Left ventricle myocardium superior (tissue), 1 donor: ENCODE measurements around the gene USP4. TPM values are rescaled to one million over a fixed set of nuclear protein-coding genes. Genes with fewer than 3 reads are reported as not detected.

ENCODE experiments used
- ATAC-seq: fragments of 200-7000 bp; cut with Tn5 transposase; one replicate; pipeline ENCODE4 v1.9.1; 2020; ENCODE audit warnings: mild to moderate bottlenecking, moderate library complexity
- DNase-seq: peaks from one replicate; pipeline ENCODE4 v3.0.0-alpha.2; 2020
- intact Hi-C: fragments of 100-400 bp; cut with micrococcal nuclease; formaldehyde crosslinking; loops from one replicate; pipeline ENCODE4 v1.11.0; 2022
- total RNA-seq: library from RNA; stranded (reverse); fragmentation: NEBNext Ultra II Directional; extraction: Animal tissue kit (Norgen Biotek cat#: 25700); gene quantifications from one replicate; pipeline ENCODE4 v1.2.1, GENCODE V29; 2021
- donor health status: DM: no; HTN: yes; CAD: no; lungs with severe emphysema.

Gene USP4
- total RNA-seq, 1 donor from 2014 or later: 37.3 TPM

GRCh38 chr3:49310677-49311076, 29.2 kb downstream of the USP4 start:
- intact Hi-C loops: no loop called here
- DNase-seq (no peak), ATAC-seq (no peak)

GRCh38 chr3:49305608-49306007, 34.2 kb downstream of the USP4 start:
- DNase-seq: no peak
- intact Hi-C loops: no loop called here
- ATAC-seq: no peak

GRCh38 chr3:49302613-49303012, 37.2 kb downstream of the USP4 start:
- DNase-seq (no peak), ATAC-seq (no peak)
- intact Hi-C loops: no loop called here

- intact Hi-C loops: no loop called here
- ATAC-seq: no peak
- DNase-seq: no peak
These were observed 39.3 kb downstream of the USP4 start for GRCh38 chr3:49300595-49300994.

- intact Hi-C loops: no loop called here
- DNase-seq (no peak), ATAC-seq (no peak)
These were observed 41.3 kb downstream of the USP4 start for GRCh38 chr3:49298511-49298910.

- ATAC-seq (peak; percentile 88), DNase-seq (peak; percentile 64)
- intact Hi-C loops: no loop called here
These were observed 43.0 kb downstream of the USP4 start for GRCh38 chr3:49296781-49297411.

GRCh38 chr3:49295489-49296058, 44.3 kb downstream of the USP4 start:
- DNase-seq: peak; percentile 38
- intact Hi-C loops: no loop called here
- ATAC-seq: no peak

GRCh38 chr3:49294343-49294742, 45.5 kb downstream of the USP4 start:
- intact Hi-C loops: no loop called here
- ATAC-seq (peak; percentile 11), DNase-seq (no peak)

GRCh38 chr3:49283997-49284396, 55.9 kb downstream of the USP4 start:
- ATAC-seq (no peak), DNase-seq (no peak)
- intact Hi-C loops: no loop called here

- ATAC-seq (no peak), DNase-seq (no peak)
- intact Hi-C loops: loop anchor here (10.0 kb wide), 1 partner anchor 105 kb away; the partner anchor contains the start of gene KLHDC8B
These were observed 60.5 kb downstream of the USP4 start for GRCh38 chr3:49279376-49279775.

GRCh38 chr3:49278548-49278947, 61.3 kb downstream of the USP4 start:
- intact Hi-C loops: loop anchor here (10.0 kb wide), 1 partner anchor 104 kb away; the partner anchor contains the start of gene KLHDC8B
- no peak for DNase-seq
- ATAC-seq: no peak

GRCh38 chr3:49277383-49277775, 62.5 kb downstream of the USP4 start:
- ATAC-seq: peak; percentile 29
- intact Hi-C loops: loop anchor here (10.0 kb wide), 1 partner anchor 103 kb away; the partner anchor contains the start of gene KLHDC8B

GRCh38 chr3:49276475-49277382, 63.1 kb downstream of the USP4 start, which contains the start of gene C3orf62:
Gene C3orf62, minus strand, starts transcription at chr3:49277232. Its CDS starts 360 bp downstream, at chr3:49276872.
- intact Hi-C loops: loop anchor here (10.0 kb wide), 1 partner anchor 102 kb away; the partner anchor contains the start of gene KLHDC8B
- DNase-seq: peak; percentile 96
- peak; percentile 96 for ATAC-seq

More at GRCh38 chr3:49277383-49277775, 62.5 kb downstream of the USP4 start:
- no peak for DNase-seq

- ATAC-seq (no peak), DNase-seq (no peak)
- intact Hi-C loops: loop anchor here (10.0 kb wide), 1 partner anchor 99 kb away; the partner anchor contains the start of gene KLHDC8B
These were observed 65.9 kb downstream of the USP4 start for GRCh38 chr3:49273825-49274532.

- no peak for ATAC-seq
- intact Hi-C loops: loop anchor here (10.0 kb wide), 1 partner anchor 96 kb away; the partner anchor contains the start of gene KLHDC8B
- DNase-seq: no peak
These were observed 68.8 kb downstream of the USP4 start for GRCh38 chr3:49271047-49271446.

- intact Hi-C loops: loop anchor here (10.0 kb wide), 1 partner anchor 95 kb away; the partner anchor contains the start of gene KLHDC8B
- no peak for DNase-seq
- no peak for ATAC-seq
These were observed 69.7 kb downstream of the USP4 start for GRCh38 chr3:49270156-49270500.

- ATAC-seq (no peak), DNase-seq (no peak)
- intact Hi-C loops: loop anchor here (10.0 kb wide), 1 partner anchor 95 kb away; the partner anchor contains the start of gene KLHDC8B
These were observed 70.3 kb downstream of the USP4 start for GRCh38 chr3:49269443-49270155.

GRCh38 chr3:49266410-49267095, 73.3 kb downstream of the USP4 start:
- DNase-seq (no peak), ATAC-seq (peak; percentile 39)
- intact Hi-C loops: no loop called here
